Measurements from ENCODE around the gene ZIC1.

ZIC1 gene

GRCh38 chr3:147371771-147372340 is 37.3 kb upstream of the ZIC1 start:
- peaks cover 75% of the 10 kb centered on the region for H3K27me3 Mint-ChIP-seq
- DNase-seq (no peak), ATAC-seq (no peak)
- no peak overlapping the region for H3K4me3 Mint-ChIP-seq
- no peaks in the 10 kb centered on the region for H3K4me1 Mint-ChIP-seq
- H3K27ac Mint-ChIP-seq, result no peak overlapping the region
- H3K9me3 Mint-ChIP-seq, result peaks cover 10% of the 10 kb centered on the region
- H3K36me3 Mint-ChIP-seq (ENCODE audit: low read depth), result no peaks in the 10 kb centered on the region

GRCh38 chr3:147372525-147373027 is 36.6 kb upstream of the ZIC1 start:
- Mint-ChIP-seq H3K9me3 (peaks cover 10% of the 10 kb centered on the region), H3K4me3 (no peak overlapping the region), H3K36me3 (ENCODE audit: low read depth) (no peaks in the 10 kb centered on the region), H3K27ac (no peak overlapping the region), H3K27me3 (peaks cover 80% of the 10 kb centered on the region), H3K4me1 (no peaks in the 10 kb centered on the region)
- ATAC-seq (no peak), DNase-seq (no peak)

DNA sequence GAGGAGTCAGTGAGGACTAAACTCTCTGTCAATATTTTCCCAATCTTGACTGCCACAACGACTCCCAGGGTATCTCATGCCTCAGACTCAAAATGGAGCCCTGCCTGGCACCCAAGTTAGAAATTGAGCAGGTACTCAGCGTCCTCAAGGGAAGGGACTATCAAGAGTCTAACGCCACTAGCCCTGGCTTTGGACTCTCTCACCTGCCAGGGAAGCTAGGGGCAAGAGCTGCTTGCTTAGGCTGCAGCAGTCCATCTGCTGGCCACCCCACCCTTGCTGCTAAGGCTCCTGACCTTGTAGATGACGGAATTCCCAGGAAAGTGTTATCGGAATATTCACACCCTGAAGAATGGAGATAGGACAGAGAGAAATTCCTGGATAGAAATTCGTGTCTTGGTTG is 35.9 kb upstream of the ZIC1 start:
- Mint-ChIP-seq H3K4me1 (no peaks in the 10 kb centered on the region), H3K4me3 (no peak overlapping the region), H3K36me3 (ENCODE audit: low read depth) (no peaks in the 10 kb centered on the region), H3K27me3 (peaks cover 80% of the 10 kb centered on the region), H3K27ac (no peak overlapping the region), H3K9me3 (peaks cover 10% of the 10 kb centered on the region)
- ATAC-seq (no peak), DNase-seq (no peak)

GRCh38 chr3:147377412-147378367 is 31.5 kb upstream of the ZIC1 start:
- Mint-ChIP-seq H3K9me3 (peaks cover 4% of the 10 kb centered on the region), H3K36me3 (ENCODE audit: low read depth) (no peaks in the 10 kb centered on the region), H3K27me3 (peaks cover 79% of the 10 kb centered on the region), H3K4me3 (no peak overlapping the region), H3K4me1 (no peaks in the 10 kb centered on the region), H3K27ac (no peak overlapping the region)
- ATAC-seq (no peak), DNase-seq (no peak)

DNA sequence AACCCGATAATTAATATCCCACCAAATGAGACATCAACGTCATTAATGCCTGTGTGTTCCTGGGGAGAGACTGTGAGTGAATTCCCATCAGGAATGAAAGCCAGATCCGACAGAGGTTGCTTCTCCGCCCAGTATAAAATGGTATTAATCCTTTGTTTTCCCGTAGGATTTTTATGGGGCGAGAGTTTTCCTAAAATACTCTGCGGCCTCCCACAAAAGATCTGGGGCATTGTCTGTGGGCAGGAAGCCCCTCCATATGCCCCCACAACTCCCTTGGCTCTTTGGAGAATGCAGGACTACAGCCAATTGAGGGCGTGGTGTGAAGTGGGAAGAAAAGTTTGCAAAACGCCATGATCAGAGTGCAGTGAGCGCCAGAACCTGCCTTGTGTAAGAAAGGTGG is 29.5 kb upstream of the ZIC1 start:
- no peak for ATAC-seq
- H3K27me3 Mint-ChIP-seq, result peaks cover 82% of the 10 kb centered on the region
- no peak for DNase-seq
- H3K27ac Mint-ChIP-seq, result no peak overlapping the region
- no peak overlapping the region for H3K4me3 Mint-ChIP-seq
- no peaks in the 10 kb centered on the region for H3K36me3 Mint-ChIP-seq (ENCODE audit: low read depth)
- H3K4me1 Mint-ChIP-seq, result no peaks in the 10 kb centered on the region
- no peaks in the 10 kb centered on the region for H3K9me3 Mint-ChIP-seq

GRCh38 chr3:147380387-147380951 is 28.7 kb upstream of the ZIC1 start:
- no peak overlapping the region for H3K27ac Mint-ChIP-seq
- H3K9me3 Mint-ChIP-seq, result no peaks in the 10 kb centered on the region
- DNase-seq, result no peak
- peaks cover 87% of the 10 kb centered on the region for H3K27me3 Mint-ChIP-seq
- ATAC-seq, result no peak
- no peaks in the 10 kb centered on the region for H3K36me3 Mint-ChIP-seq (ENCODE audit: low read depth)
- H3K4me1 Mint-ChIP-seq, result no peaks in the 10 kb centered on the region
- H3K4me3 Mint-ChIP-seq, result no peak overlapping the region

- ATAC-seq (no peak), DNase-seq (no peak)
- no peak overlapping the region for H3K27ac Mint-ChIP-seq
- no peaks in the 10 kb centered on the region for H3K36me3 Mint-ChIP-seq (ENCODE audit: low read depth)
- H3K4me1 Mint-ChIP-seq, result no peaks in the 10 kb centered on the region
- no peaks in the 10 kb centered on the region for H3K9me3 Mint-ChIP-seq
- H3K27me3 Mint-ChIP-seq, result peaks cover 90% of the 10 kb centered on the region
- H3K4me3 Mint-ChIP-seq, result no peak overlapping the region
These were observed 28.2 kb upstream of the ZIC1 start for GRCh38 chr3:147380977-147381376.

- DNase-seq, result no peak
- H3K36me3 Mint-ChIP-seq (ENCODE audit: low read depth), result no peaks in the 10 kb centered on the region
- ATAC-seq, result no peak
- peaks cover 94% of the 10 kb centered on the region for H3K27me3 Mint-ChIP-seq
- no peak overlapping the region for H3K27ac Mint-ChIP-seq
- no peak overlapping the region for H3K4me3 Mint-ChIP-seq
- H3K4me1 Mint-ChIP-seq, result no peaks in the 10 kb centered on the region
- H3K9me3 Mint-ChIP-seq, result no peaks in the 10 kb centered on the region
These were observed 27.6 kb upstream of the ZIC1 start for GRCh38 chr3:147381596-147381995.

DNA sequence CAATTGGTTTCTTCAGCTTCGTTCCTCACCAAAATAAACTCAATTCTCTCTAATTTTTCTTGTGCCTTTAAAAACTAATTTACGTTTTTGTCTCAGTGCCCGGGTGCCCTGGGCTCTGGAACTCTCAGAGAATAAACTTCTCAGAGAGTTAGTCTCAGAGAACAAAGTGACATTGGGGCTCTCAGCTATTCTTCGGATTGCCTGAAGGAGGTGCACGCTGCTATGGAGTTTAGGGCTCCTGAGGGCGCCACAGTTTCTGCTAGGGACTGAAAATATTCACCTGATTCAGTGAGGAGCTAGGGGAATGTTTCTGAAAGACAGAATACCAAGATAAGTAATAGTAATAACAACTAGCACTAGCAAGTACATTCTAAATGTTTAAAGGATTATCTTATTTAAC is 25.5 kb upstream of the ZIC1 start:
- no peaks in the 10 kb centered on the region for H3K36me3 Mint-ChIP-seq (ENCODE audit: low read depth)
- no peaks in the 10 kb centered on the region for H3K4me1 Mint-ChIP-seq
- ATAC-seq (no peak), DNase-seq (no peak)
- H3K27me3 Mint-ChIP-seq, result peaks cover 94% of the 10 kb centered on the region
- peaks cover under 1% of the 10 kb centered on the region for H3K9me3 Mint-ChIP-seq
- H3K4me3 Mint-ChIP-seq, result no peak overlapping the region
- H3K27ac Mint-ChIP-seq, result no peak overlapping the region

DNA sequence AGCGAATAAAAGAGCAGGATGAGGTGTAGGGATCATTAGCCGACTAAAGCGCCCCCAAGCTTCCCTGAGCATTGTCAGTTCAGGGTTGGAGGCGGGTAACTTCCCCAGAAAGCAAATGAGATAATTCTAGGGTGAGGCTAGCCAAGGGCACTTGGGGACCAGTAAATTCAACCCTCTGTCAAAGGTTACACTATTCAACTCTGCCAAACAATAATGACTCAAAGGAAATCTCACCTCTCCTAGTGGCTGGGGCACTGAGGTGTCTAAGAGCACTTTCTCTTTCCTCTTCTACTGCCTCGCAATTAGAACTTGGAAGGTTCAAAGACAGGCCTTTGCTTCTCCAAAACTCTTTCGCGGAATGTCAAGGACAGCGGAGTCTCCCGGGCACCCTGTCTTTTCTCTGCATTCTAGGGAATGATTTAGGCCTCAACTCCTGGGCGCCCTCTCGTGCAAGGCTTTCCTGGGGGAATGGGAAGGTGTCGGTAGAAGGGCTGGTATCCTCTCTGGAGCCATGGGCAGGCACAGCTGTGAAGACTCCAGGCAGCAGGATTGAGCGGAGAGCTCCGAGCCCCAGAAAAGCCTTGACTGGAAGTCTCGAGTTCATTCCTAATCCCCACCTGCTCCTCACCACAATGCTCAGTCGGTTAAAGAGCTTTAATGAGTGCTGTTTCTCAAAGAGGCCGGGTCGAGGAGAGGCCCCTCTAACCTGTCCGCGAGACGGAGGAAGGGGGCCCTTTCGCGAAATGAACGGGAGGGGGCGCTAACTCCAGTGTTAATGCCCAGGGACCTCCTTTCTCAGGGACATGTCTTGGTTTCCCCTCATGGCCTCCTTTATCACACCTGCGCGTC is 24.7 kb upstream of the ZIC1 start:
- peaks cover 2% of the 10 kb centered on the region for H3K36me3 Mint-ChIP-seq (ENCODE audit: low read depth)
- no peak overlapping the region for H3K27ac Mint-ChIP-seq
- H3K4me1 Mint-ChIP-seq, result no peaks in the 10 kb centered on the region
- H3K4me3 Mint-ChIP-seq, result no peak overlapping the region
- DNase-seq (no peak), ATAC-seq (no peak)
- peaks cover 7% of the 10 kb centered on the region for H3K9me3 Mint-ChIP-seq
- H3K27me3 Mint-ChIP-seq, result peaks cover 94% of the 10 kb centered on the region

DNA sequence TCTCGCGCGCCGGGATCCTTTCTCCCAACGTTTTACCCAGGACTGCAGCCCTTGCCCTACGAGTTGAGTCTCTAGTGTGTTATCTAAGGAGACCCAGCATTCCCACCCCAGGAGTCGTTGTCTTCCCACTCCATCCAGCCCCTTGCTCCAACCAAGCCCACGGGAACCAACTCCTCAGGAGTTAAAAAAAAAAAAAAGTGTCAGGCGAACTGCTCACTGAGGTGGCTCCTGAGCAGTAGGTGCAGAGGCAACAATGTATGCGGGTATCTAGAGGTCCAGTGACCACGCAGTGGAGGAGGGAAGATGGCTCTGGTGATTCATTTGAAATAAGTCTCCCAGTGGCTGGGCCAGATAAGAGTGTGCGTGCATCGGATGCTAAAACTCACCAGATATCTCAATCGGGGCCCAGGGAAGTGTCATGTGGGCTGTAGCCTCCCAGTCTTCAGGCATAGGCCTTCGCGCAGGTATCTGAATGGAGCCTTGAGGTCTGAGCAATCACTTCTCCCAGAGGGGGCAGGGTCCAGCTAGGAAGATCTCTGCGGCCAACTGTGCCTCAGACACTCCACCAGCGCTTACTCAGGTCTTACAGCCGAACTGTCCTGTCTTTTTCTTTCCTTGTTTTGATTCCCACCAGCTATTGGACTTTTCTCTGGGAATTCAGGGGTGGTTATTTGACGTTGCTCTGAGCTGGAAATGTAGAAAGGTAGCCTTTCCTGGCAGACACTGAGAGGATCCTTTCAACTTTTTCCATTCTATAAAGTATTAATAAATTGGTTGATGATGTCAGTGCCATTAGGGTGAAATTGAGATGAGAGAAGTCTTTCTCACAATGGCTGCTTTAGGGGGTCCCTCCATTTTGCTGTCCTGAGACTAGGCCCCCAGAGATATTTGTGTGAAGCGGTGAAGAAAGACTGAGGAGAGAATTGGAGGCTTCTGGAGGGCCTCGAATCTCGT is 23.8 kb upstream of the ZIC1 start:
- ATAC-seq (no peak), DNase-seq (no peak)
- peaks cover 9% of the 10 kb centered on the region for H3K9me3 Mint-ChIP-seq
- peaks cover 4% of the 10 kb centered on the region for H3K36me3 Mint-ChIP-seq (ENCODE audit: low read depth)
- H3K4me3 Mint-ChIP-seq, result no peak overlapping the region
- H3K27ac Mint-ChIP-seq, result no peak overlapping the region
- no peaks in the 10 kb centered on the region for H3K4me1 Mint-ChIP-seq
- peaks cover 95% of the 10 kb centered on the region for H3K27me3 Mint-ChIP-seq

DNA sequence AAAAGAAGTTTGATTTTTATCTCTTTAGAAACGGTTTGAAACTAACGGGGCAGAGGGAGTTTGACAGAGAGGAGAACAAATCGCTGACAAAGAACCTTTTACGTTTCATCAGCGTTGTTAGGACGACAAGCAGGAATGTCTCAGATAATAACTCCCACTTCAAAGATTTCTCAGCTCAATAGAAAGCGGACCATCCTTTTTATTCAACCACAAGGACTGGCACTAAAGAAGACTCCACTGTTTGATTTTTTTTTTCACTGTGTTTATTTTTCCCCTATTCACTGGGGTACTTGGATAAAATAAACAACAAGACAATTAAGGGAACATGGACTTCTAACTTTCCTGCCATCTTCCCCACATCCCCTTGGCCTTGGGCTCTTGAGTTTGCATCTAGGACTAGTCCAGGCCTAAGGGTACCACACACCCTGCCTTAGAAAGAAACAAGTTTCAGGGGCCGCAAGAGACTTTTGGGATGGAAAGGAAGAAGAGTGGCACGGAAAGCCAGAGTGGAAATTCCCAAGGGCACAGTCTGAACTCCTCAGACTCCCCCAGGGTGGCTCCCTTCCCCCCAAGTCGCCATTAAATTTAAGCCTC is 21.8 kb upstream of the ZIC1 start:
- H3K27ac Mint-ChIP-seq, result no peak overlapping the region
- H3K4me1 Mint-ChIP-seq, result no peaks in the 10 kb centered on the region
- H3K27me3 Mint-ChIP-seq, result peaks cover 93% of the 10 kb centered on the region
- ATAC-seq, result no peak
- H3K9me3 Mint-ChIP-seq, result peaks cover 9% of the 10 kb centered on the region
- no peak overlapping the region for H3K4me3 Mint-ChIP-seq
- no peak for DNase-seq
- H3K36me3 Mint-ChIP-seq (ENCODE audit: low read depth), result peaks cover 8% of the 10 kb centered on the region
